ENCODE results near the gene PSMC4. TPM values are rescaled to one million over a fixed set of nuclear protein-coding genes. Genes with fewer than 3 reads are reported as not detected.
A peak's percentile ranks its signal among the peaks of the same experiment; 100 is the strongest.

PSMC4 gene
- 49.3 TPM for total RNA-seq

DNA sequence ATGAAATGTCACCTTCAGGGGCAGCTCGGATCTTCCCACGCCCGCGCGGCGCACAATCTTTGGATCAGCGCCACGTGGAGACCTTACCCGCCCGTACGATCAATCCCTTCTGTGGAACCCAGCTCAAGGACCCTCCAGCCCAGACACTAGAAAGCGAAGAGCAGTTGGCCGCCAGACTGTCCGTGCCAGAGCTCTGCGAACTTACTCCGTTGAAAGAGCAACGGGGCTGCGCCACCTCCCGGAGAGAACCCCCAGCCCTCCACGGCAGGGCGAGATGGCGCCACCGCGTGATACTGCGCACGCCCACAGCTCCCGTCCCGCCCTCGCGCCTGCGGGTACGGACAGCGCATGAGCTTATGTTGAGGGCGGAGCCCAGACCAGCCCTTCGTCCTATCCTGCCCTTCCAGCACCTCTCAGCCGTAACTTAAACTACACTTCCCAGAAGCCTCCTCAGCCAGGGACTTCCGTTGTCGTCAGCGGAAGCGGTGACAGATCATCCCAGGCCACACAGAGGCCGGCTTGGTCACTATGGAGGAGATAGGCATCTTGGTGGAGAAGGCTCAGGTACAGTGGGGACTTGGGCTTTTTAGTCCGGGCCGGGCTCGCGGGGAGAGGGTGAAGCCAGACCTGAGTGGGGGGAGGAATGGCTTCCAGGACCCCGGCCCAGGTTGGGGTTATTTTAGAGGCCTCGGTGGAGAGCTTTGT lies at the start of gene PSMC4:
Gene PSMC4, plus strand, starts transcription at position 491 of the 705 bp plus-strand sequence. Its CDS starts 38 bp downstream, at position 529.
- intact Hi-C loops (cut with DNase I), result no loop called here
- ATAC-seq (peak; percentile 100), DNase-seq (ENCODE audit: low spot score) (peak; percentile 99)

DNA sequence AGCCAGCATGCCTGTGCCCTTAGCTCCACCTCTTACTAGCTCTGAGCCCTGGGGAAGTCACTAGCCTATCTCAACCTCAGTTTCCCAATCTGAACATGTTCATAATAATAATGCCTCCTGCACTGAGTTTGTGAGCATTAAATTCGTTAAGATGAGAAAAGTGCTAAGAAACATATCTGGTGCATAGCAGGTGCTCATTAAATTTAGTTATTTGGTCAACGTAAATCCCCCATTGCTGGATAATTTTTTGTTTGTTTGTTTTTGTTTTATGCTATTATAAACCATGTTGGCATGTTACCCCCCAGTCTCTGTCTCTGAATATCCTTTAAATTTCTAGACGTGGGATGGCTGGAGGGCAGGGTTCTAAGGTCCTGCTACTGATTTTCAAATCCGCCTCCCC lies 47.1 kb upstream of the PSMC4 start:
- ATAC-seq, result no peak
- no peak for DNase-seq (ENCODE audit: low spot score)
- intact Hi-C loops (cut with DNase I), result no loop called here

DNA sequence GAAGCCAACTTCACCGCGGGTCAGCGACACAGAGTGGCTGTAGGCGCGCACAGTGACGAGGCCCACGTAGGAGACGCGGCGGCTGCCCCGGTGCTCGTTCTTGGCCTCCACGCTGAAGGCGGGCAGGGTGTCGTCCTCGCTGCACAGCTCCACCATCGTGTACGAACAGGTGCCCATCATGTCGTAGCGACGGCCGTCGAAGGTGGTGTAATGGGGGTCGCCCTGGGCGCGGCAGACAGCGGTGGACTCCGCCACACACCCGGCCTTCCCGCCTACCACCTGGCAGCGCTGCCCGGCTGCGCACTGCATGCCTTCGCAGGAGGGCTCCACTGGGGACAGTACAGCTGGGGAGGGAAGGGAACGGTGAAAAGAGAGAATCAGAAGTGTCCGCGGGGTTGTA lies 46.6 kb upstream of the PSMC4 start:
- ATAC-seq, result no peak
- peak; percentile 51 for DNase-seq (ENCODE audit: low spot score)
- intact Hi-C loops (cut with DNase I), result no loop called here

DNA sequence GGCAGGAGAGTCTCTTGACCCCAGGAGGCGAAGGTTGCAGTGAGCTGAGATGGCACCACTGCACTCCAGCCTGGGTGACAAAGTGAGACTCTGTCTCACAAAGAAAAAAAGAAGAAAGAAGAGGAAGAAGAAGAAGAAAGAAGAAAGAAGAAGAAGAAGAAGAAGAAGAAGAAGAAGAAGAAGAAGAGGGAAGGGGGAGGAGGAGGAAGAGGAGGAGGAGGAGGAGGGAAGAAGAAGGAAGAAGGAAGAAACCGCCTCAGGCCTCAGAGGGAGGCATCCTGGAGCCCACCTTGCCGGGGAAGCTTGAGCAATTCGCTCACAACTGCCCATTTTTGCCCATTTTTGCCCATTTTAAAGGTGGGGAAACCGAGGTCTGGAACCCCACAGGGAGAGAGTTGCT lies 46.0 kb upstream of the PSMC4 start:
- intact Hi-C loops (cut with DNase I), result no loop called here
- no peak for DNase-seq (ENCODE audit: low spot score)
- no peak for ATAC-seq

DNA sequence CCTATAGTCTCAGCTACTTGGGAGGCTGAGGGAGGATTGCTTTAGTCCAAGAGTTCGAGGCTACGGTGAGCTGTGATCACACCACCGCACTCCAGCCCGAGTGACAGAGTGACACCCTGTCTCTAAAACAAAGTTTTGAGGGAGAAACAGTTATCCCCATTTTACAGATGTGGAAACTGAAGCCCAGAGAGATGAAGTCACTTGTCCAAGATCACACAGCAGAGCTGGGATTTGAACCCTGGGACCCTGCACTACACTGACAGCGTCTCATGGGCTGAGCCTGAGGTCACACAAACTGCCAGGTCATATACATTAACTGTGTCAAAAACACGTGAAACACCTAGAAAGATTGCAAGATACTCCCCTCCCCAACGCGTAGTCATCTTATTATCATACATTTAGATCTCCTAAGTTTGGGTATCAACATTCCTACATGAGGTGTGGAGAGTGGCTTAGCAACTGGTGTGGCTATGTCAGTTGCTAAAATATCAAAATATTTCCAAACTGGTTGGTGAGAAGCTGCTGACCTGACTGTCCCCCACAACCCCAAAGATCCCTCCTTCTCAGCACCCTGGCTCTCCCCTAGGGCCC lies 44.7 kb upstream of the PSMC4 start:
- DNase-seq (ENCODE audit: low spot score) (no peak), ATAC-seq (no peak)
- intact Hi-C loops (cut with DNase I), result no loop called here

DNA sequence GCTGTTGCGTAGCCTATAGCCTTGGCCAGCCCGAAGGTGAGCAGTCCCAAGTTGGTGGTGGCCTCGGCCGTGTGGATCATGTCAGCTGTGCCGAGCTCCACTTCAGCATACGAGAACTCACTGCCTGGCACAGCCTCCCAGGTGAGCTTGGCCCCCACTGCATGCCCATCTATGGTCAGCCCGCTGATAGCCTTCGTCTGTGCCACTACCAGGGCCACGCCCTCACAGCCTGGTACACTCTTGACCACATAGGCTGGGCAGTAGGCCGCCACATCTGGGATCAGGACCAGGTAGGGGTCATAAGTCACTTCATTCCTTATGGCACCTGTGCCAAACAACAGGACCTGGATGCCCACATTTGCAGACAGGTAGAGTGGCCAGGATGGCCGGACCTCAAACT lies 43.9 kb upstream of the PSMC4 start:
- DNase-seq (ENCODE audit: low spot score), result no peak
- intact Hi-C loops (cut with DNase I), result no loop called here

DNA sequence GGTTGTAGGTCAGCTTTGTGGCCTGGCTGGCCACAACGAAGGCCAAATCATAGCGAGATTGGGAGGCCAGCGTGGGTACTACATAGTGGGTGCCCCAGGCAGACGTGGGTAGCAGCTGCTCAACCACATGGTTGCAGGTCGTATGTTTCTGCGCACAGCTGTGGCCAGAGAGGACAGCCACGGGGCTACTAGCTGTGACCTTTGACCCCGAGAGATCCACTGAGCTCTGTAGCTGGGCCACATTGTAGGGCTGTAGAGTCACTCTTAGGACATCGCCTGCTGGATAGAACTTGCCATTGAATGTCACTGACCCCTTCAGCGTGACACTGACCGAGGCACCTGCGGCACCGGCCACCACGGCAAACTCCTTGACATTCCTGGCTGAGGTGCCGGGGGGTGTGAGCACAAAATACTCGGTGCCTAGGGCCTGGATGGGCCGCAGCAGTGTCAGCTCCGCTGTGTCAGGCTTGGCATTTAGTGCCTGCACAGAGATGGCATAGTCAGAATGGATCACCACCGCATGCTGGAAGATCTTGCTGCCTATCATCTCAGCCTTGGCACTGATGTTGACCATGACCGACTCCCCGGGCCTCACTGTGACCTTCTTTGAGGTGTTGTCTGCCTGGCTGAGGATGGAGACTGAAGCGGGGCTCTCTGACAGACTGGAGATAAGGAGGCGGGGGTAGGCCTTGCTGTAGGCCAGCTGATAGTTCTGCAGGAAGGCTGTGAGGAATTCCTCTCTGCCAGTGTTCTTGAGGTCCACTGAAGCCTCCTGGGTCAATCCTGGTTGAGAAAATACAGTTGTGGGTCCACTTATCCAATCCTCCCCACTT lies 43.2 kb upstream of the PSMC4 start:
- intact Hi-C loops (cut with DNase I), result no loop called here
- ATAC-seq (no peak), DNase-seq (ENCODE audit: low spot score) (no peak)

More for the DNA sequence above, 43.9 kb upstream of the PSMC4 start:
- ATAC-seq, result no peak

DNA sequence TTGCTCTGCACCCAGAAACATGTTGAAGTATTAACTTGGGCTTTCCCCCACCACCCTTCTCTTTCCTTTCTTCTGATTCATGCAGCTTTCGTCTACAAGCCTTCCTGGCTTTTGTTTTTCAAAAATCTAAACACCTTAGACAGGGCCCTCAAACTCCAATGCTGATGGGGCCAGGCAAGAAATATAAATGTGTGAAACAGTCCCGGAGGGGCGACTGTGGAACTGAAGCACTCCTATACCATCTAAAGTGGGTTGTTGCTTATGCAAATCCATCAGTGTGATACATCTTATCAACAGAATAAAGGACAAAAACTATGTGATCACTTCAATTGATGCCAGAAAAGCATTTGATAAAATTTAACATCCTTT lies 42.6 kb upstream of the PSMC4 start:
- intact Hi-C loops (cut with DNase I), result no loop called here
- ATAC-seq (no peak), DNase-seq (ENCODE audit: low spot score) (no peak)

DNA sequence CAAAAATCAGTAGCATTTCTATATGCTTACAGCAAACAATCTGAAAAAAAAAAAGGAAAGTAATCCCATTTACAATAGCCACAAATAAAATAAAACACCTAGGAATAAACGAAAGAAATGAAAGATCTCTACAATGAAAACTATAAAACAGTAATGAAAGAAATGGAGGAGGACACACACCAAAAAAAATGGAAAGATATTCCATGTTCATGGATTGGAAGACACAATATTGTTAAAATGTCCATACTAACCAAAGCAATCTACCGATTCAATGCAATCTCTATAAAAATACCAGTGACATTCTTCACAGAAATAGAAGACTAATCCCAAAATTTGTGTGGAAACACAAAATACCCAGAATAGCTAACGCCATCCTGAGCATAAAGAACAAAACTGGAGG lies 41.2 kb upstream of the PSMC4 start:
- ATAC-seq, result no peak
- DNase-seq (ENCODE audit: low spot score), result no peak
- intact Hi-C loops (cut with DNase I), result no loop called here

DNA sequence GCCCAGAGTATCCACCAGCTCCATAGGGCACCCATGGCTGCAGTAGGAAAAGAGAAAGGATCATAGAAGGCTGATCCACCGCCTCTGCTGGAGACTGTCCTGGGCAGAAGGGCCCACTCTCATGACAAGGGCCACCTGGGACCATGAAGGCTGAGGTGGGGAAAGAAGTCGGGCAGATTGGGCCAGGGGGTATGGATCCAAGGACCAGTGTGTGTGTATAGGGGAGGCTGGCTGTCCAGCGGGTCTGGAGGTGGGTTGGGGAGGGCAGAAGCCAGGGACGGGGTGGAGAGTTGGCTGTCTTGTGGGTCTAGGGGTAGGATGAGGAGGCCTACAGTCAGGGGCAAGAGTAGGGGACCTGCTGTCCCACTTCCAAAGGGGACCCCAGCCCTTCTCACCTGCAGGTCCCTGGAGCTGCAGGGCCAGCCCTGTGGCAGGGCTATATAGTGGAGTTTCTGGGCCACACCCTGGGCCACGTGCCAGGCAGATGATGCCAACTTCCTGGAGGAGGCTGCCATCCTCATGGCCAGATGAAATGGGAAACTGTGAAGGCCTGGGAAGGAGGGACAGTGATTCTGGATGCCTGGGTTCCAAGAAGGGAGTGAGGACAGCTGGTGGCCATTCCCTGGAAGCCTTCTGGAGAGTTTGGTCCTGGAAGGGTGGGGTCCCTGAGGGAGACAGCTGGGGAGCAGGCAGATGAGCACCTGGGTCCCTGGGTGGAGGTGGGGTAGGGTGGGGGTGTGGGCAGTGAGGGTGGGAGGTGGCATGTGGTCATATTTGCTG lies 36.2 kb upstream of the PSMC4 start, which contains the start of gene FCGBP:
Gene FCGBP, minus strand, starts transcription at position 51 of the 780 bp plus-strand sequence.
- ATAC-seq, result no peak
- no peak for DNase-seq (ENCODE audit: low spot score)
- intact Hi-C loops (cut with DNase I), result no loop called here

DNA sequence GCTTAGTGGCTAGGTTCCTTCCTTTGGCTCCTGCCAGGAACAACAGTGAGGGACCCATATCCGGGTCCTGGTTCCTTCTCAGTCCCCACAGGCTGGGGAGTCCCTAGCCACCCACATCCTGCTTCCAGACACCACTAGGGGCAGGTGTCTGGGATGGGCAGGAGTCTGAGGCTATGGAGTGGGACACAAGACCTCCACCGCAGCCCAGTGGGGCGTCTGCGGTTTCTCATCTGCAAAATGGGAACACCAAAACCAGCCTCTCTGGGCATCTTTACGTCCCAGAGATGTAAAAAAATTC lies 35.7 kb upstream of the PSMC4 start:
- DNase-seq (ENCODE audit: low spot score) (no peak), ATAC-seq (no peak)
- intact Hi-C loops (cut with DNase I), result no loop called here

DNA sequence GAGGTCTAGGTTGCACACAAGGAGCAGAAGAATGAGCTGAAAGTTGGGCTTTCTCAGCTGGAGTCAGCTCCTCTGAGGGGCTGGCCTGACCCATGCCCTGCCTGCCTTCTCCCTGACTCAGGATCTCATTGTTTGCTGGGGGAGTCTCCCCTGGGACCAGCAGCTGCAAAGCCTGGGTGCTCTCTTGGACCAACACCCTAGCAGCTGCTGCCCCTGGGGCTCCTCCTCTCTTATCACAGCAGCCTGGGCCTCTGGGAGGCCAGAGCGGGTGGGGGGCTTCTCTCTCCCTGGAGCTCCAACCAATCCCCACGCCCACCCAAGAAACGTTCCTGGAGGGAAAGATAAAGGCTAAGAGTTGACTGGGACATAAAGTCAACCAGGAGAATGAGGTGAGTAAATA lies 34.9 kb upstream of the PSMC4 start:
- intact Hi-C loops (cut with DNase I), result no loop called here
- ATAC-seq, result no peak

DNA sequence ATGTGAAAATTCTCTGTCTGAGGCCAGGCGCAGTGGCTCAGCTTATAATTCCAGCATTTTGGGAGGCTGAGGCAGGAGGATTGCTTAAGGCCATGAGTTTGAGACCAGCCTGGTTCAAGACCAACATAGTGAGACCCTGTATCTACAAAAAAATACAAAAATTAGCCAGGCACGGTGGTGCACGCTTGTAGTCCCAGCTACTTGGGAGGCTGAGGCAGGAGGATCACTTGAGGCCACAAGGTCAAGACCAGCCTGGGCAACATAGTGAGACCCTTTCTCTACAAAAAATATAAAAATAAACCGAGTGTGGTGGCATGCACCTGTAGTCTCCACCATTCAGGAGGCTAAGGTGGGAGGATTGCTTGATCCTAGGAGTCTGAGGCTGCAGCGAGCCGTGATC lies 34.3 kb upstream of the PSMC4 start:
- DNase-seq (ENCODE audit: low spot score), result no peak
- ATAC-seq, result no peak
- intact Hi-C loops (cut with DNase I), result no loop called here

More for the DNA sequence above, 34.9 kb upstream of the PSMC4 start:
- DNase-seq (ENCODE audit: low spot score), result no peak

DNA sequence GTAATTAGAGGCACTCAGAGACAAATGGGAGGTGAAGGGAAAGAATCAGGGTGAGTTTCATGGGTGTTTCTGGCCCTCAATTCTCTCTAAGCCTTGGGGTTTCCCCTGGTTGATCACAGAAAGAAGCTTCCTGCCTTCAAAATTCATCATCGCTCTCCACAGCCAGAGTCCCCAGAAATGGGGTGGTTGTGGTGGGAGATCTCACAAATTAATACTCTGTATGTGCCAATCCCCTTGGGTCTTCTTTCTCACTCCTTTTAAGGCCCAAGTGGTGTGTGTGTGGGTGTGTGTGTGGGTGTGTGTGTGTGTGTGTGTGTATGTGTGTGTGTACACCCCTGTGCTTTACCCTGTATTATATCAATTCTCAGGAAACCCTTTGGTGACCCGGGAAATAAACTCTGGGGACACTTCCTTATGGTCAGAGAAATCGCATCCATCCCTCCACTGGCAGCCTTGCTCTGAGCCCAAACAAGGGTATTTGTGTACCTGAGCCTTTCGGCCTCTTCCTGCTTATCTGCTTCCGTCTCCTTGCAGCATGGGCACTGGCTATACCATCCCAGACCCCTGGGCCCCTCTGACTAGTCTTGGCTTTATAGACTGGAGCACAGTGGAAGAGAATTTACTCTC lies 33.8 kb upstream of the PSMC4 start:
- intact Hi-C loops (cut with DNase I), result no loop called here

DNA sequence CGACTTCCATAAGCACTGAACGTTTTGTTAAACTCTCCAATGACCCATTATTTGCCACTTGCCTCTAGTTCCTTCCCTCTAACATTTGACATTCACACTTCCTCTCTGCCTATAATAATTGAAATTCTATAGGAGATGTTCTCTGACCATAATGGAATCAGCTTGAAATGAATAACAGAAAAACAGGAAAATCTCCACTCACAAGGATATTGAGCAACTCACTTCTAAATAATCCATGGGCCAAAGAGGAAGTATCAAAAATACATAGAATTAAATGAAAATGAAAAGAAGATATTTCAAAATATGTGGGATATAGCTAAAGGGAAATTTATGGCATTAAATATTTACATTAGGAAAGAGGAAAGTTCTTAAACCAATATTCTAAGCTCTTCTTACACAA lies 33.2 kb upstream of the PSMC4 start:
- intact Hi-C loops (cut with DNase I), result no loop called here
- DNase-seq (ENCODE audit: low spot score) (no peak), ATAC-seq (no peak)

More for the DNA sequence above, 33.8 kb upstream of the PSMC4 start:
- ATAC-seq, result no peak
- no peak for DNase-seq (ENCODE audit: low spot score)

DNA sequence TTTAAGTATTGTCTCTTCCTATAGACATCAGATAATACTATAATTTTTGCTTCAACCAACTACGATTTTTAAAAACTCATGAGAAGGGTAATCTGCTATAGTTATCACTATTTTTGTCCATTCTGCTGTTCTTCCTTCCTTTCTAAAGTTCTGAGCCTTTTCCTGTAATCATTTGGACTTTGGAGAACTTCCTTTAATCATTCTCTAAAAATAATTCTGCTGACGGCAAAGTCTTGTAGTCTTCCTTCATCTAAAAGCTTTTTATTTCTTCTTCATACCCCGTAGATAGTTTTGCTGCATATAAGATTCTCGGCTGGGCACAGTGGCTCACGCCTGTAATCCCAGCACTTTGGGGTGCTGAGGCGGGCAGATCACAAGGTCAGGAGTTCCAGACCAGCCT lies 31.4 kb upstream of the PSMC4 start:
- no peak for DNase-seq (ENCODE audit: low spot score)
- intact Hi-C loops (cut with DNase I), result no loop called here
- no peak for ATAC-seq

DNA sequence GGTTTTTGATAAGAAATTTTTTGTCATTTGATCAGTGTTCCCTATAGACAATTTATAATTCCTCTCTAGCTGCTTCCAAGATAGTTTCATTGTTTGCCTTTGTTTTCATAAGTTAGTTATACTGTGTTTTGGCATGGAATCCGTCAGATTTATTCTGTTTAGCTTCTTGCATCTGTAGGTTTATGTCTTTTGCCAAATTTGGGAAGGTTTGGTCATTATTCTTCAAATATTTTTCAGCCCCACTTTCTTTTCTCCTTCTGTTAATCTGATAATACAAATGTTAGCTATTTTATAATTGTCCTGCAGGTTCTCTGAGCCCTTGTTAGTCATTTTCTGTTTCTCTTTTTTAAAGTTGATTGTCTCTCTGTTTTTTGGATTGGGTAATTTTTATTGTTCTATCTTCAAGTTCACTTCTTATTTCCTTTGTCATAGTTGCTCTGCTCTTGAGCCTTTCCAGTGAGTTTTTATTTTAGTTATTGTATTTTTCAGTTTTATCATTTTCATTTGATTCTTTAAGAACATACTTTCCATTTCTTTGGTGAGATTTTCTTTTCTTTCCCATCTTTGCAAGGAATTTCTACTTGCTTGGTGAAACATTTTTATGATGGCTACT lies 30.6 kb upstream of the PSMC4 start:
- ATAC-seq, result no peak
- intact Hi-C loops (cut with DNase I), result no loop called here
- no peak for DNase-seq (ENCODE audit: low spot score)

DNA sequence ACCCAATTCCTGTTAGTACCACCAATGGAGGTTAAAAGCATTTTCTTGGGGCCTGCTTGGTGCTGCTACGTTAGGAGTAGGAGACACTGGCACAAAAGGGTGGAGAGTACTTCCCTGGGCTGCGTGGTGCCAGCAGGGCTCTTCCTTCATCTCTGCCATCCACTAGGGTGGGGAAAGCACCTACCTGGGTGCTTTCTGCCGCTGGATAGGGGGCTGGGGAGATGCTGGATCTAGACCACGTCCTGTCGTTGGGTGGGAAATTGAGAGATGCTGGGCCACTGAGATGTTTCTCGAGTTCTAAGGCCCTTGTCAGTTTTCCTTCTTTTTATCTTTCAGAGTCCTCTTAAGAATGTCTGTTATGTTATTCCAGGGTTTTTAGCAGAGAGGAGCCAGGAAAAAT lies 29.8 kb upstream of the PSMC4 start:
- DNase-seq (ENCODE audit: low spot score) (no peak), ATAC-seq (no peak)
- intact Hi-C loops (cut with DNase I), result no loop called here

All from sciatic nerve (tissue), 2 donors.